ENCODE data around the gene AZIN2. TPM values are rescaled to one million over a fixed set of nuclear protein-coding genes. Genes with fewer than 3 reads are reported as not detected.

The AZIN2 gene
- total RNA-seq, 1 experiment from 2014 or later: 2.3 TPM

Other genes with a start within 250 kb of the AZIN2 start
- 1.4 TPM in 1 of 2 replicates, not detected in the other for gene FNDC5, start 210.2 kb upstream of the AZIN2 start, total RNA-seq (2014; rRNA removed; shearing (Covaris generic))
- gene HPCA, start 194.7 kb upstream of the AZIN2 start, total RNA-seq (2014; rRNA removed; shearing (Covaris generic)): not detected in 2 replicates
- gene TMEM54, start 179.8 kb upstream of the AZIN2 start, total RNA-seq (2014; rRNA removed; shearing (Covaris generic)): 43.7 and 47.4 TPM in 2 replicates
- 21.2 and 27.0 TPM in 2 replicates for gene RNF19B, start 116.3 kb upstream of the AZIN2 start, total RNA-seq (2014; rRNA removed; shearing (Covaris generic))
- gene AK2, start 44.3 kb upstream of the AZIN2 start, total RNA-seq (2014; rRNA removed; shearing (Covaris generic)): 168 and 183 TPM in 2 replicates
- gene TRIM62, start 100.9 kb downstream of the AZIN2 start, total RNA-seq (2014; rRNA removed; shearing (Covaris generic)): 1.5 and 2.7 TPM in 2 replicates
- gene ZNF362, start 175.3 kb downstream of the AZIN2 start, total RNA-seq (2014; rRNA removed; shearing (Covaris generic)): 2.9 and 8.6 TPM in 2 replicates
- not detected in 2 replicates for gene A3GALT2, start 239.9 kb downstream of the AZIN2 start, total RNA-seq (2014; rRNA removed; shearing (Covaris generic))

Measured in HT1080 (cell line).